ENCODE measurements around the gene MMP12. TPM values are rescaled to one million over a fixed set of nuclear protein-coding genes. Genes with fewer than 3 reads are reported as not detected.

MMP12 gene
- polyA plus RNA-seq, 1 experiment = not detected

Small RNA genes lying within 50 kb of the gene (small RNA-seq; reads per million reads assigned to genes)
- gene RNU7-159P (ENCODE audit: insufficient read length, low read depth) = not detected

Other genes with a start within 250 kb of the MMP12 start
- gene MMP20, start 249.7 kb downstream of the MMP12 start, polyA plus RNA-seq (2011; rRNA removed) = not detected in 2 replicates
- not detected in 2 replicates for gene MMP27, start 169.2 kb downstream of the MMP12 start, polyA plus RNA-seq (2011; rRNA removed)
- 0.04 TPM in 1 of 2 replicates, not detected in the other for gene MMP8, start 150.0 kb downstream of the MMP12 start, polyA plus RNA-seq (2011; rRNA removed)
- 0.87 and 0.97 TPM in 2 replicates for gene MMP10, start 94.4 kb downstream of the MMP12 start, polyA plus RNA-seq (2011; rRNA removed)
- 33.8 and 41.2 TPM in 2 replicates for gene MMP1, start 76.8 kb downstream of the MMP12 start, polyA plus RNA-seq (2011; rRNA removed)
- gene MMP3, start 31.4 kb downstream of the MMP12 start, polyA plus RNA-seq (2011; rRNA removed) = 1.2 and 2.1 TPM in 2 replicates
- not detected in 2 replicates for gene MMP13, start 80.8 kb upstream of the MMP12 start, polyA plus RNA-seq (2011; rRNA removed)
- 53.1 and 62.3 TPM in 2 replicates for gene DCUN1D5, start 217.2 kb upstream of the MMP12 start, polyA plus RNA-seq (2011; rRNA removed)
- gene DYNC2H1, start 234.4 kb upstream of the MMP12 start, polyA plus RNA-seq (2011; rRNA removed) = 20.6 and 25.3 TPM in 2 replicates